Suppressor macrophage (primary cell): Measurements from ENCODE around the gene KRT37.

ENCODE experiments used
- DNase-seq, 4 experiments: peaks; one replicate each; pipeline ENCODE4 v3.0.0-alpha.2; 2020 to 2022
- total RNA-seq, 17 experiments: gene quantifications; one replicate each; lab custom pipeline; 2026; ENCODE audit warnings: mixed read lengths in 6 of 17, inconsistent platforms in 3 of 17; lab: John Stamatoyannopoulos, UW

Gene KRT37
- total RNA-seq = 0 to 0.99 (median 0) reads per million in 17 experiments

DNA sequence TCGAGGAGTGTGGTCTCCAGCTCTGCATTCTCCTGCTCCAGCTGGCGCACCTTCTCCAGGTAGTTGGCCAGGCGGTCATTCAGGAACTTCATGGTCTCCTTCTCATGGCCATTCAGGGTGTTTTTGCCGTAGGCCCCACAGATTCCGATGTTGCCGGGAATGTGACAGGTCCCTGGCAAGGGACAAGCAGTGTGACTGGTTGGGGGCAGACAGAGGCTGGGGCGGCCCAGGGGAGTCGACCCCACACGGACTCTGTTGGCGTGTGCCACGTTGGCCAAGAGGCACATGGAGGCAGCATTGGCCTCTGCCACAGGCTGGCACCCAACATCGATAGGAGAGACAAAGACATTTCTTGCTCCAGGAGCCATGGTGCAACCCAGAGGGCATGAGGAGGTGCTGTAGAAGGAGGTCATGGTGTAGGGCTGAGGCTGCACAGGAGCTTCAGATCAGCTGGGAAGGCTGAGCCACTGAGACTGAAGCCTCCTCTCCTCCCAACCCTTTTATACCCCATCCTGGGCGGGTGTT lies at the start of gene KRT37:
Gene KRT37, minus strand, starts transcription at position 475 of the 525 bp plus-strand sequence. Its CDS starts 62 bp downstream, at position 413.
- DNase-seq = no peak

DNA sequence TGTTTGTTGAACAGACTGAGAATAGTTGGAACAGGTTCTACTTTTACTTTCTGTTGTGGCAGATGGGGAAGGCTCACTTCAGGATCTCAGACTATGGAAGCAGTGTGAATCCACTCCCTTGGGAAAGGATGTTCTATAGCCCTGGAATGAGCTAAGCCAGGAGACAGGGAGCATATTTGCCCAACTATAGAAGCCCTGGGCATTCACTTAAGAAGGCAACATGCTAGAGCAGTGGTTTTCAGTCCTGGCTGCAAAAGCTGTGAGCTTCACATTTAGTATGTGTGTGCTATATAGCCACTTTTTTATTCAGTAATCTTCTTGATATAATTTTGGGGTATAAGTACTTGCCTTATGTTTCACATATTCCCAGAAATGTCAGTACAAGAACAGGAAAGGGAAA lies 44.0 kb upstream of the KRT37 start:
- no peak for DNase-seq

DNA sequence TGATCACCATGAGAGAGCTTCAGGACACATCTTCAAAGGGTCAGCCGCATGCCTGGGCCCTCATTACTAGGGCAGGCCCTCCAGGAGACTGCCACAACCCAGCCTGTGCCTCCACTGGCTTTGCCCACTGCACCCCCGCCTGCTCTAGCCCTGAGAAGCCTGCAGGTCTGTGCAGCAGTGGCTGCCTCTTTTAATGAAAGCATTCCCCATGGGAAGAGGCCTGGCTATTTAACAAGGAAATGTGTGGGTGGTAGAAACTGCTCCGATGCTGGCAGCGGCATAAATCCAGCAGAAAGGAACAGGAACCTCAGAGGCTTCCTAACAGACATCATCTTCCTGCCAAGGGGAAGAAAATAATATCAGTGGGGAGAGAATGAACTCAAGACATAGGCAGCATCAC lies 43.2 kb upstream of the KRT37 start:
- DNase-seq = no peak

DNA sequence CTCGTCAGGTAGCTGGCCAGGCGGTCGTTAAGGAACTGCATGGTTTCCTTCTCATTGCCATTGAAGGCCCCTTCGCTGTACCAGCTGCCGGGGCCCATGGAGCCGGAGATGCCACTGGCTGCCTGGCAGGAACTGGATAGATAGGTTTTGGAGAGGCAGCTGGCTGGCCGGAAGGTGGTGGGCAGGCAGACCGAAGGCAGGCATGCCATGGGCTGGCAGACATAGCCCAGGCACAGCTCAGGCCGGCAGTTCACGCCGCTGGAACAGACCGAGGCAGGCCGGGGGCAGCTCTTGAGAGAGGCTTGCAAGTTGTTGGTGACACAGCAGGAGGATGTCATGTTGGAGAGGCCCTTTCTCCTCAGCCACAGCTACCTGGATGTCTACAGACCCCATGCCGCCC lies 42.6 kb upstream of the KRT37 start, which contains the start of gene KRT32:
Gene KRT32, minus strand, starts transcription at position 399 of the 400 bp plus-strand sequence. Its CDS starts 61 bp downstream, at position 338.
- DNase-seq = no peak

GRCh38 chr17:41464682-41465081 lies 40.3 kb upstream of the KRT37 start:
- DNase-seq = peak in 3 of 4 experiments; percentile 14 to 31 (median 29)

GRCh38 chr17:41464173-41464572 lies 39.8 kb upstream of the KRT37 start:
- DNase-seq = no peak

DNA sequence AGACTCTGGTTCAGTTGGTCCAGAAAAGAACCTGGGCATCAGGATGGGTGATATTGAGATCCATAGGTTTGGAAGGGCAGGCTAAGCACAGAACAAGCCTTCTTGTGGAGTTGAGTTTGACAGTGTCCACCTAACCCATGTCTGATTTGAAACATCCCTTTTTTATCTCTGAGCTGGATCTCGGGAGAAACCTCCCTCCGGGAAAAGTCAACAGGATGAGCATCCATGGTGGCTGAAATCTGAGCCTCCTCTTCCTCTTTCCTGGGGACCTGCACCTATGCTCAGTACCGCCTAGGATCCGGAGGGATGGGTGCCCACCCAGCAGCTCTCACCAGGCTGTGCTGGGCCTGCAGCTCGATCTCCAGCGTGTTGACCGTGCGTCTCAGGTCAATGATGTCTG lies 39.4 kb upstream of the KRT37 start:
- DNase-seq = no peak

- no peak for DNase-seq
Measured at GRCh38 chr17:41462705-41463104, 38.3 kb upstream of the KRT37 start.

- no peak for DNase-seq
Measured at GRCh38 chr17:41457676-41458075, 33.3 kb upstream of the KRT37 start.

- no peak for DNase-seq
Measured at GRCh38 chr17:41456204-41456603, 31.8 kb upstream of the KRT37 start.

DNA sequence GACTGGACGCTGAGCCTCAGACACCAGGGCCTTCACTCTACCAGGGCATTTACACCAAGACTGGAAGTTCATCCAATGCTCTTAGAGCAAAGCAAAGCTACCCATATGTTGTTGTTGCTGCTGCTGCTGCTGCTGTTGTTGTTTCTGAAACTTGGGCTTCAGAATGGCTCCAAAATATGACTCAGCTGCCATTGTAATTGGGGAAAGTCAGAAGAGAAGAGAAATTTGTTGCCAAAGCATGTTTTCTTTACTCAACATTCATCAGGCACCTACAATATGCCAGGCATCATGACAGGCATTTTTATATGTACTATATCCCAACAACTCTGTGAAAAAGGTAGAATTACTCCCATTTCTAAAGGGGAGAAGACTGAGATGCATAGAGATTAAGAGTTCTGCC lies 30.9 kb upstream of the KRT37 start:
- no peak for DNase-seq

GRCh38 chr17:41453066-41453465 lies 28.7 kb upstream of the KRT37 start:
- DNase-seq = no peak

DNA sequence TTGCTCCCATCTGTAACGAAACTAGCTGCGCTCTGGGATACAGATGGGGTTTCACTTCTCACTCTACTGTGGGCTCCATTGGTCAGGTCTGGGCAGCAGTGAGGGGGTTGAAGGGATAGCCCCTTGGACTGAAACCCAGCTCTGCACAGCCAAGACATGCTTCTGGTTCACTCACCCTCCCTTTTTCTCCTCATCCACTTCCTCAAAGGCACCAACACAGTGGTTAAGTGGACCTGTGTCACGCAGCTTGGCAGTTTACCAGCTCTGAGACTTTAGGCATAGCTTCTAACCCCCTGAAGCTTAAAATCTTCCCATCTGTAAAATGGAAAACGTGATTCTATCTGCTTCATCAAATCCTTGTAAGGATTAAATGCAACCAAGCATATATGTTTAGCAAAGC lies 27.9 kb upstream of the KRT37 start:
- DNase-seq = peak in 3 of 4 experiments; percentile 10 to 51 (median 30)

GRCh38 chr17:41451154-41451728 lies 26.9 kb upstream of the KRT37 start:
- DNase-seq = no peak

- DNase-seq = no peak
Measured at GRCh38 chr17:41449008-41449407, 24.6 kb upstream of the KRT37 start.

DNA sequence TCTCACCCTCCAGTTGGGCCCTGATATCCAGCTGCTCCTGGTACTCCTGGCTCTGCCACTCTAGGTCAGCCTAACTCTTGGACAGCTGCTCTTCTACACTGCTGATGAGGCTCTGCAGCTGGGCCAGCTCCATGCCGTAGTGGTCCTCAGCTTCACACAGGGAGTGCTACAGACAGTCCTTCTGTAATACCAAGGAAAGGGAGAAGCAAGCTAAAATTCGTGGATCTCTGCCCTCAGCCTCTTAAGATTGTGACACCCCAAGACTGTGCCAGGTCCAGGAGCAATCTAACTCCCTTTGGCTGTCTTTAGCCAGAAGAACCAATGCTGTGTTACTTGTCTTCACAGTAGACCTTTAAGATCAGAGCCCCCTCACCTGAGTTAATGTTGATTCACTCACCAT lies 24.1 kb upstream of the KRT37 start:
- DNase-seq = no peak

DNA sequence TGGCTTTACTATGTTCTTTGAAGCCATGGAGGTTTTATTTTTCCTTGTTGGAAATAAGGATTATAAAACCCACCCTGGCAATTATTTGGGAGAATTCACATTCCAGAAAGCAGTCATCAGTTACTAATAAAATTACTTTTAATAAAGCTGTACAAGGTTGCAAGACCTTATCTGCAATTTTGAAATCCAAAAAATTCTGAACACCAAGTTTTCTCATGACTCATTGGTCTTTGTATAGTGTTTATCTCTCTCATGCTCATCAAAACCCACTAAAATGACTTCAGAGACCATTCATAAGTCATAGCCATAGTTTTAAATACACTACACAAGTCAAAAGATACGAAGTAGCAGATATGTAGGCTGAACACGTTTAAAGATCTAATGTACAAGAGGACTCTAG lies 22.4 kb upstream of the KRT37 start:
- no peak for DNase-seq

DNA sequence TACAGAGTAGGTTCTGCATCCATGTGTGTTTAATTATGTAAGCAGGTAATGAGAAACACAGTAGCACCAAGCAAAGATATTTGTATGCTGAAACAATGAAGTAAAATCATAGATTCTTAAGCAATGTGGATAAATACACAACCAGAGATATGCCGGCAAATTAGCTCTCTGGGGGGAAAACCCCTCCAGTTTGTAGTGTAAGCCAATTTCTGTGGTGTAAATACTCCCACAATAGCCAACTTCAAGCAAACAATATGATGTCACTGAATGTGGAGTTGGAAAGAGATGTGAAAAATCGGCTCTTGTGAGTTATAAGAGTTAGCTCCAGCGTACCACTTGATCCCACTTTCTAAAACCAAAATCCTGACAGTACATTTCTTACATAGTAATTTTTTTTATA lies 20.3 kb upstream of the KRT37 start:
- no peak for DNase-seq

- no peak for DNase-seq
Measured at GRCh38 chr17:41444186-41444585, 19.8 kb upstream of the KRT37 start.

DNA sequence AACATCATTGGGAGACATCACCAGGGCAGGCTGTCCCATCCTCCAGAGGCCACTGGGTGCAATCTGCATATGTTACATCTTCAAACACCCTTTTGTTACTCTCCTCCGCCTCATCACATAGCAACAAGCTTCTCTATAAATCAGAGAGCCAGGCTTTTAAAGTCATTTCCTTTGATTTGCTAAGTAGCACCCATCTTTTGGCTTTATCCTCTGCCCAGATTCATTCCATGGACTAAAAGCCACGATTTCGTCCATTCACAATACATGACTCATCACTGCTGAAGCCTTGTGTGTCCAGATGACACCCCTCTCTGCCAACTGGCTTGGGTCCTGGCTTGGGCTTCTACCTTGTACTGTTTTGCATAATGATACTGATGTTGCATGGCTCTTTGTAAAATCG lies 18.4 kb upstream of the KRT37 start:
- no peak for DNase-seq

GRCh38 chr17:41440531-41441033 lies 16.2 kb upstream of the KRT37 start, which contains the start of gene KRT38:
Gene KRT38, minus strand, starts transcription at chr17:41440983. Its CDS starts 62 bp downstream, at chr17:41440921.
- no peak for DNase-seq

GRCh38 chr17:41439375-41439774 lies 15.0 kb upstream of the KRT37 start:
- peak in 1 of 4 experiments; percentile 58 for DNase-seq

DNA sequence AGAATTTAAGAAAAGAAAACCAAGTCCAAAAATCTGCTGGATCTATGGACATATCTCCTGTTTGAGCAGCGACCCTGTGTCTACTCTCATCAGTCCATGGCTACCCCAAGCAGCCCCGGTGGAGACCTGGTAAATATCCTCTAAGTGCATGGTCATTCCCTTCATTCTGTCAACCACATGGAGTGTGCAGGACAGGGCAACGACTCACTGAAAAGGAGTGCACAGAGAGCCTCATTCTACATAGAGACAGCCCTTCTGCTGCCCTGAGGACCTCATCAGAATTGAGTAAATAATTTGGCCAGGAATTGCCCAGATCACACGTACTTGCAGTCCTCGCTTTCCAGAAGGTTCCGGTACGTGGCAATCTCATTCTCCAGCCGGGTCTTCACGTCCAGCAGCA lies 13.4 kb upstream of the KRT37 start:
- DNase-seq = no peak

GRCh38 chr17:41437254-41437653 lies 12.9 kb upstream of the KRT37 start:
- no peak for DNase-seq
